HG03064 (cell line): Measurements from ENCODE around the gene HOXD8.

Experiments used
- ATAC-seq: cut with Tn5 transposase; IDR thresholded peaks from one replicate; pipeline ENCODE4 v1.9.1; 2021; ENCODE audit warnings: low read depth; ENCODE audit not compliant: unreplicated experiment

The HOXD8 gene

DNA sequence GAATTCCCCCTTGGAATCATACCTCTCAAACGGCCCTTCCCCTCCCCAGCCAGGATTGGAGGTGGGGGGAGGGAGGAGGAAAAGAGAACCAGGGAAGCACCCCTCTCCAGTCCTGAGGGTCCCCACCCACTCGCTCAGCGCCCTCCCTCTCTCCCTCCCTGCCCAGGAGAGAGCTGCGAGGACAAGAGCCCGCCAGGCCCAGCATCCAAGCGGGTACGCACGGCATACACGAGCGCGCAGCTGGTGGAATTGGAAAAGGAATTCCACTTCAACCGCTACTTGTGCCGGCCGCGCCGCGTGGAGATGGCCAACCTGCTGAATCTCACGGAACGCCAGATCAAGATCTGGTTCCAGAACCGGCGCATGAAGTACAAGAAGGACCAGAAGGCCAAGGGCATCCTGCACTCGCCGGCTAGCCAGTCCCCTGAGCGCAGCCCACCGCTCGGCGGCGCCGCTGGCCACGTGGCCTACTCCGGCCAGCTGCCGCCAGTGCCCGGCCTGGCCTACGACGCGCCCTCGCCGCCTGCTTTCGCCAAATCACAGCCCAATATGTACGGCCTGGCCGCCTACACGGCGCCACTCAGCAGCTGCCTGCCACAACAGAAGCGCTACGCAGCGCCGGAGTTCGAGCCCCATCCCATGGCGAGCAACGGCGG lies 42.0 kb downstream of the HOXD8 start:
- ATAC-seq, result no peak

DNA sequence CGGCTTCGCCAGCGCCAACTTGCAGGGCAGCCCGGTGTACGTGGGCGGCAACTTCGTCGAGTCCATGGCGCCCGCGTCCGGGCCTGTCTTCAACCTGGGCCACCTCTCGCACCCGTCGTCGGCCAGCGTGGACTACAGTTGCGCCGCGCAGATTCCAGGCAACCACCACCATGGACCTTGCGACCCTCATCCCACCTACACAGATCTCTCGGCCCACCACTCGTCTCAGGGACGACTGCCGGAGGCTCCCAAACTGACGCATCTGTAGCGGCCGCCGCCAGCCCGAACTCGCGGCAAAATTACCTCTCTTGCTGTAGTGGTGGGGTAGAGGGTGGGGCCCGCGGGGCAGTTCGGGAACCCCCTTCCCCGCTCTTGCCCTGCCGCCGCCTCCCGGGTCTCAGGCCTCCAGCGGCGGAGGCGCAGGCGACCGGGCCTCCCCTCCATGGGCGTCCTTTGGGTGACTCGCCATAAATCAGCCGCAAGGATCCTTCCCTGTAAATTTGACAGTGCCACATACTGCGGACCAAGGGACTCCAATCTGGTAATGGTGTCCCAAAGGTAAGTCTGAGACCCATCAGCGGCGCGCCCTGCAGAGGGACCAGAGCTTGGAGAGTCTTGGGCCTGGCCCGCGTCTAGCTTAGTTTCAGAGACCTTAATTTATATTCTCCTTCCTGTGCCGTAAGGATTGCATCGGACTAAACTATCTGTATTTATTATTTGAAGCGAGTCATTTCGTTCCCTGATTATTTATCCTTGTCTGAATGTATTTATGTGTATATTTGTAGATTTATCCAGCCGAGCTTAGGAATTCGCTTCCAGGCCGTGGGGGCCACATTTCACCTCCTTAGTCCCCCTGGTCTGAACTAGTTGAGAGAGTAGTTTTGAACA lies 42.7 kb downstream of the HOXD8 start:
- ATAC-seq, result no peak

DNA sequence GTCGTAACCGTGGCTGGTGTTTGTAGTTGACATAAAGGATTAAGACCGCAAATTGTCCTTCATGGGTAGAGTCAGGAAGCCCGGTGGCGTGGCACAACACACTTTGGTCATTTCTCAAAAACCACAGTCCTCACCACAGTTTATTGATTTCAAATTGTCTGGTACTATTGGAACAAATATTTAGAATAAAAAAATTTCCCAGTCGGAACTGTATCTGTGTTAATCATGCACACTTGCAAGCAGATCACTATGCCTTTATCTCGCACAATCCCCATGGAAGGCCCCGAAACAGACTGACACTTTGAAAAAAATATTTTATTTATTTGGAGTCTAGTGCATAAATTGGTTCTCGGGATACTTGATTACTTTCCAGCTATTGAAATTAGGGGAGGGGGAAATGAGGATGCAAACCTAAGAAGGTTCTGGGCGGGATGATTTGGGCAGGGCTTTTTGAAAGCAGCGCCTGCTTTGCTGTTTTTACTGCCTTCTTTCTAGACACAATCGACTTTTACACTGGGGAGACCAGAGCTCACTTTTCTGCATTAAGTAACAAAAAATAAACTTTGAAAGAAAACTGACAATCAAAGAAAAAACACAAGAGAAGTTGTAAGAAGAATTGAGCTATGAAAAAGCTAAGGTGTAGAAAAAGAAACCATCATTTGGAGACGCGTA lies 43.5 kb downstream of the HOXD8 start:
- ATAC-seq, result no peak

DNA sequence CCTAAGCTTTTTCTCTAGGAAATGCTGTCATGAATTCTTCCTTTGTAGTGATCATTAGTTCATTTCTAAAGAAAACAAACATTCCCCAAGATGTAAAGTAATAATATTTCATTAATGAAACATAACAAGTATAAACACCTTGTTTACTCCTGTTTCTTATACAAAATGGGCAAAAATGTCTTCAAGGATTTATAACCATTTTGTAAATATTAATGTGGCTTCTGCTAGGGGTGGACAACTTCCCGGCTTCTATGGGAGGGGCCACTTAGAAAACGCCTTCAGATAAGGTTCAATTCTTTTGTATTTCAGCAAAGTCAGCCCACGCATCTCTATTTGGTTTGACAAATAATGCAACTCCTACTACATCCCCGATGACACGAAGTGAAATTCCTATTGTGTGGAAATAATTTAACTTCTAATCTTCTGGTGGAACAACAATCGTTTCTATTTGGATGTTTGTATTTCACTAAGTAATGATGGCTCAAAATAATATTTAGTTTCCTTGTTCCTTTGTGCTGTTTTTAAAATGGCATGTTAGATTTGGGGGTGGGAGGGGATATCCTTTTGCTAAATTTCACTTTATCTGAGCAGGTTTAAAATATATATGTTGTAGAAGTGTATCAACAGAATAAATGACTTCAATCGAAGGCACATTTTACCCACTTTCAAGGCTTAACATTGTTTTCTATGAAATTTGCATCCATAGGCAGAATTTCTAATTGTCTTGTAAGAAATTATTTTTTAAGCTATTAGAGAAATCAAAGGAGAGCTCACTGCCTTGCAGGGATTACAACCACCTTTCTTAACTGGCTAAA lies 44.3 kb downstream of the HOXD8 start:
- ATAC-seq, result no peak

DNA sequence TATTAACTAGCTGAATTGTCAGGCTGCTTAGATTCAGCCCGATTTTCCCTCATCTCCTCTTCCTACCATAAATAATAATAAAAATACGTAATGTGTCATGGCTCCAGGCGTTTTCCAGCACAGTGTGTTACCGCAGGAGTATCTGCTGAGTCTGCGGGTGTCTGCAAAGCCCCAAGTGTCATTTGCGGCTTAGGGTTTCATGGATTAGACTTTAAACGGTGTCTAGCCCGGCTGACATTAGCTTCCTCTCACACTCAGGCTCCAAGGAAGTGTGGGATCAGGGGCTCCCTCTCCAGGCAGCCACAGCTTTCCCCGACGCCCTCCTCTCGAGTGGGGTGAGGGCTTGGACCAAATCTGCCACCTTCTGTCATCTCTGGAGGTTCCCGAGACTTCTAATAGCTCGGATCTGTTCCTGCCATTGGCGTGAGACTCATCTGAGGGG lies 44.9 kb downstream of the HOXD8 start:
- ATAC-seq, result no peak

DNA sequence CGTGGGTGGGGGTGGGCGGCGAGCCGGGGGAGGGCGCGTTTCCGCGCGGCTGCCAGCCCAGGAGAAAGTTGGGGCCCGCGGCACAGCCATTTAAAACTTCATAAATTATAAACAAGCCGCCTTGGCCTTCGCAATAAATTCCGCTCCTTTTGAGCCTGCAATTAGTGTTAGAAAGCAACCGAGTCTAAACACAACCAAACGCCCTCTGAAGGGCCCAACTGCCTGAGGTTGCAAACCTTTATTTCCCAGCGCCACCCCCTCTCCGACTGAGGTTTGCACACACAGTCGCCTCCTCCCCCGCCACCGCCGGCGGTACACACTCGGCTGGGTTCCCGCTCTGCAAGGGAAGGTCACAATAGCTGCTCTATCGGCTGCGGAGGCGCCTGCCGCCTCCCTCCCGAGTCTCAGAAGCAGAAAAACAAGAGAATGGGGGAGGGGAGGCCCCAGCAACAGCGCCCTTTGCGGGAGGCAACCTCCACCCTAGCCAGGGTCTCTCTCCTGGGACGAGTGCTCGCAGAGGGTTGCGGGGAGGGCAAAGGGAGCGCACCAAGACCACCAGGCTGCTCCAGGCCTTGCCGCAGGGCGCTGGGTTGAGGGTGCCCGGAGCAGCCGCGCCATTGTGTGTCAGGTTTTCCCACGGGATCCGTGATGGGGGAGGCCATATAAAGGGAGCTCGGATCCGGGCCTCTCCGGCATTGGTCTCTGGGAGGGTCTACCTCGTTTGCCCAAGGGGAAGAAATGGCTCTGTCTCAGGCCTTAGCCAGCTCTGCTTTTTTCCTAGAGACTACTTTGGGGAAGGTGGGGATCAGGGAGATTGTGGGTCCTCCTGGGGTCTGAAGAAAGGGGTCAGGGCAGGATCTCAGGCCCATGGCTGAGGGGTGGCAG lies 45.6 kb downstream of the HOXD8 start:
- ATAC-seq, result no peak

DNA sequence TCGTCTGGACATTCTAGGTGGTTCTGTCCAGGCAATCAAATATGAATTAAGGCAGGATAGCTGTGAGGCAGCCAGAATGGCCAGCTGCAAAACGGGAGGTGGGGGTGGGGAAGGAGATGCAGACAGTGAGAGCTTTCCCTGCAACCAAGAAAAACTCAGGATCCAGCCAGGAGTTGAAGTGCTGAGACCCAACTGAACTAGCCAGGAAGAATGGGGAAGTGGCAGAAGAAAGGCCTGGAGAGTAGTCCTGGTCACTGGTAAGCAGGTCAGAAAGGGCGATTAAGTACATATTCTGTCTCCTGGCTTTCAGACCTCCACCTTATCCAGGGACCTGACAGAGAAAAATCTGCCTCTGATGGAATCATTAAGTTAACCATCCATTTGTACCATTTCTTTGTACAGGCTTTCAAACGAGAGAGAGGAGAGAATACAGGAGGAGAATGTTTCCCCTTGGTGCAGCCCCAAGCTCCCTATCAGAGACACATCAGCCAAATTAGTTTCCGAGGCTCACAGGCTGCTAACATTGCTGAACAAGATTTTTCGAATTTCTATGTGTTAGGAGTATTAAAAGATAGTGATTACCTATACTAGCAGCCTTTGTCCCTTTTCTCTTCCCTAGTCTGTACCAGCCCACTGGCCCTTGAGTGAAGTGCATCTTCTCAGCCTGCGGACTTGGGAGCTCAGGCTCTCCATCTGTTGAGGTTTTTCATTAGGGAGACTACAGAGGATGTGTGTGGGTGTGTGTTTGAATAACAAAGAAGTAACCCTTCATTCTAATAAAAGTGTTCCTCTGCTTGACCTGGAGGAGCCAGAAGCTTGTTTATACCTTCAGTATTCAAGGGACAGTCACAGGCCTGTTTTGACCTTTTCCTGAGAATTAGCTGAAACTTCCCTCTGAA lies 46.5 kb downstream of the HOXD8 start:
- ATAC-seq, result no peak

DNA sequence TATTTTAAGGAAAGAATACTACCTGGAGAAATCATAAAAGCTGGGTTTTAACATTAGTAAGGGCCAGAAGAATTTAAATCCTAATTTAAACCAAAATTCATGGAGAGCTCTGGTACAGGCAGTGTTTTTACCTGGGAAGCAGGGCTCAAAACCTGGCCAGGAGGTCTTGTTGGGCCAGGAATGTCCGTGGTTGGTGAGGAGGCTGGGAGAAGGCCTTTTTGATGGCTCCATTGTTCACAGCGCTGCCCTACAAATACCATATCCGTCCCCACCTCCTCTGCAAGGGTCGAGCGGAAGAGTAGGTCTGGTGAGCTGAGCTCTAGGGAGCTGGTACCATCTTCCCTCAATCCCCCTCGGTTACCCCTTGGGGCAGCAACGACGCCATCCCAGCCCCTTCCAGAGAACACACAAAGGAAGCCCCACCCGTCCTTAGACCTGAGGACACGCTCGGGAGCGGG lies 48.1 kb downstream of the HOXD8 start:
- ATAC-seq, result no peak

DNA sequence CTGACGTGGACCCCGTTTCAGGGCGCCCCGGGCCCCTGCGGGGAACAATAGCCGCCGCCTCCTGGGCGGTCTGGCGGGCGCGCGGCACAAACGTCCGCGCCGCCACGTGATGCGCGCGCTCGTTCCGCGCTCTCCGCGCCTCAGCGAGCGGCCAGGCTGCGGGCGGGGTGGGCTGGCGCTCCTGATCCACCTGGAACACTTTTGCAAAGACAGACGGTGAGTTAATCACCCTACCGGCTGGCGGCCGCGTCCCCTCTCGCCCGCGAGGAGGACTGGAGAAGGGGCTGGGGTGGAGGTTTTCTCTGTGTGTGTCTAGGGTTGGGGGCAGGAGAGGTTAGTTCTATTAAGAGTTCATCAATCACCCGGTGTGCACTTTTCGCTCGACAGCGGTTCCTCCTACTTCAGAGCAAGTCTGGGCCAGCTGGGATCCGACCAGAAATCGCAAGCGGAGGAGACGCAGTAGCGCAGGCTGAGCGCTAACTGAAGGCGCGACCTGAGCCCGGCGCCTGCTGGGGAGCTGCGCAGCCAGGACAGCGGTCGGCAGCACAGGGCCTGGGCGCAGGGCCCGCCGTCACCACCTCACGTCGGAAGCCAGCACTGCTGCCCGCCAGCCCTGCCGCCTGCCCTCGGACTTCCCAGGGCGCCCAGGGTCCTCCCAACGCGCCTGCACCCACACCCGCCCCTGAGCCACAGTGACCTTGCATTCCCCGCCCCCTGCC lies 48.7 kb downstream of the HOXD8 start:
- ATAC-seq, result no peak

DNA sequence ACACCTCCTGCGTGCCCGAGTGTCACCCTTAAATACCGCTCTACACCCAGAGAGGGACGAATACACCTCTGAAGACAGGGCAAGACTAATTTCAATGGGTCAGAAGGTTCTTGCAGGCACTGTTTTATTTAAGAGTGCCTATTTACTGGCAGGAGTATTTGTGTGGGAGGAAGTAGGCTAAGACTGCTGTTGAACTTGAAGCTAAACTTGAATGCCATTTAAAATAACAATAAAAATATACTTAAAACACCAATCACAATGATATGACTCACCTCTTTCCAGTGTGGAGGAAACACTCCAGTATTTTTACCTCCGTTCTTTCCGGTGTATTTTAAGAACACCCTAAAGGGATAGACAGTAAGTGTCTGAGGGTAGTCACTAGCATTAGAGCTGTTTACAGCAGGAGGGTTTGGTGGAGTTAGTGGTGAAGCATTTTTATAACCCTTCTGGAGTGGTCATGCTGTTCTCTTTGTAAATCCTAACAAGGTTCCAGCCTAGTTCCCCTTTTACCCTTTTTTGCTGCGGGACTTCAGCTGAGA lies 49.3 kb downstream of the HOXD8 start:
- ATAC-seq, result no peak

DNA sequence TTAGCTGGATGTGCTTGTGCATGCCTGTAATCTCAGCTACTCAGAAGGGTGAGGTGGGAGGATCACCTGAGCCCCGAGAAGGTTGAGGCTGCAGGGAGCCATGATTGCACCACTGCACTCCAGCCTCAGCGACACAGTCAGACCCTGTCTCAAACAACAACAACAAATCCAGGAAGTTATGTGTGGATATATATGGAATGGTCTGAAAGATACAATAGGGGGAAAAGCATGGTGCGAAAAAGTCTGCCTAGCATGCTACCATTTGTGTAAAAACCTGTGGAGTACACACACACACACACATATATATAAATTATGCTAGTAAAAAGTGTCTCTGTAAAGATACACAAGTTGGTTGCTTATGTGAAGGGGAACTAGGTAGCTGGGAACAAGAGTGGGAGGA lies 52.0 kb downstream of the HOXD8 start:
- no peak for ATAC-seq
